Activated CD8-positive, alpha-beta memory T cell treated with anti-CD3 and anti-CD28 coated beads, Interleukin-2, amount 50 U/mL, for 24 hours (primary cell): ENCODE measurements around the gene SPATA3.
"Not testable (repeated sequence)": the region's sequence is repeated elsewhere in the genome, so short reads cannot be mapped to it uniquely, and the experiment has no call there.

Experiments
- DNase-seq: peaks from one replicate; pipeline ENCODE4 v3.0.0-alpha.2; 2020; ENCODE audit errors: extremely low read depth

The SPATA3 gene

DNA sequence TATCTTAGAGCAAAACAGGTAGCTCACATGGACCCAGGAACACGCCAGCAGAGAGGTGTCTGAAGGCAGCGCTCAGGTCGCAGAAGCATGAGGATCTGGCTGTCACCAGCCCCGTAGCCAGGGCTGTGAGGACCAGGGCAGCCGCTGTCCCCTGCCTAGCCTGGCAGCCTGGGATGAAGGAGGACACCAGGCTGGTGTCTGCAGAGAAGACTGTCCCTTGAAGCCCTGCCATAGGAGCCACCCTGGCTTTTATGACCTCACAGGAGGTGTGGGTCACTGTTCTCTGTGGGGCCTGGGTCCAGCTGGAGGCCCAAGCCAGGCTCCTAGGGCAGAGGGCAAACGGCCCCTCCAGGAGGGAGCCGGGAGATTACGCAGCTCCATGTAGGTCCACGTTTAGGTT, at the start of gene SPATA3:
TSS of gene SPATA3 (plus strand) at position 301 of the 400 bp plus-strand sequence. CDS start 113 bp downstream, outside the sequence.
- no peak for DNase-seq

DNA sequence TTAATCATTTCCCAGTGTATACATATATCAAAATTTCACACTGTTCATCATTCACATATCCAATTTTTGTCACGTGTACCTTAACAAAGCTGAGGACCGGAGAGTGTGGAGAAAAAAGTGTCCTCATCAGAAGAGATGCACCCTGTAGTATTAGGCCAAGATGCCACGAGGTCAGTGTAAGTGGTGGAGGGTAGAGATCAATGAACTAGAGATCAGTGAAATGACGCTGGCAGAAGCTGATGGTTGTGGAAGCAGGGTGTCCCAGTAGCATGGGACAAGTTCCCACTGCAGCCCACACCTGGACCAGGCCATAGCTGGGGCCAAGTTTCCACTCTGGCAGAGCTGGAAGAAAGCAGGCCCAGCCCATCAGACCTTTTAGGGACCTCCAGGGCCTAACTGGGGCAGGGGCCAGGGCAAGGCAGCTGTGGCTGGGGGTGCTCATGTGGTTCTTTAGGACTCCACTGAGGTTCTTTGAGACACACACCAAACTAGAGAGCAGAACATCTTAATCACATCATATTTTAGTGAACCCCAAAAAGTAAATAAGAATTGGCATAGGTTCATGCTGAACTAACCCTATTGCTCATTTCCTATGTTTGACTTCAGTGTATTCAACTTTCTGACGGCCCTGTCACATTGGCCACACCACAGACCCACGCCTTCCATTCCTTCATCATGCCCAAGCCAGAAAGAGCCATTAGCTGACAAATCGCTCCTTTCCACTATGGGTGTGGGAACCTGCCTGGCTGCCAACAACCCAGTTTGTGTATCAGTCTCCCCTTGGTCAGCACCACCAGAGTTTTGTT, 49.3 kb upstream of the SPATA3 start:
- no peak for DNase-seq

DNA sequence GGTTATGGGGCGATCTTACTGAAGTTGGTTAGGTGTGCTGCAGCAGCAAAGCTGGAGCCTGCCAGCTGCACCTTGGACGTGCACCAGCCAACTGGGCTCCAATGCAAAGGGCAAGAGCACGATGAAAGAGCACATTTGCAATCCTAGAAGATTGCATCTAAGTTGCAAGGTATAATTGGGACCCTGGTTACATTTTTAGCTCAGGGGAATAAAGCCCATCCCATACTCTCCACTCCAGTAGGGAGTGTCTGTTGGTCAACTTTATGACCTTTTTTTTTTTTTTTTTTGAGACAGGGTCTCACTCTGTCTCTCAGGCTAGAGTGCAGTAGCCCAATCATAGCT, 48.7 kb upstream of the SPATA3 start:
- no peak for DNase-seq

GRCh38 chr2:230947908-230948365, 48.0 kb upstream of the SPATA3 start:
- DNase-seq, result no peak

DNA sequence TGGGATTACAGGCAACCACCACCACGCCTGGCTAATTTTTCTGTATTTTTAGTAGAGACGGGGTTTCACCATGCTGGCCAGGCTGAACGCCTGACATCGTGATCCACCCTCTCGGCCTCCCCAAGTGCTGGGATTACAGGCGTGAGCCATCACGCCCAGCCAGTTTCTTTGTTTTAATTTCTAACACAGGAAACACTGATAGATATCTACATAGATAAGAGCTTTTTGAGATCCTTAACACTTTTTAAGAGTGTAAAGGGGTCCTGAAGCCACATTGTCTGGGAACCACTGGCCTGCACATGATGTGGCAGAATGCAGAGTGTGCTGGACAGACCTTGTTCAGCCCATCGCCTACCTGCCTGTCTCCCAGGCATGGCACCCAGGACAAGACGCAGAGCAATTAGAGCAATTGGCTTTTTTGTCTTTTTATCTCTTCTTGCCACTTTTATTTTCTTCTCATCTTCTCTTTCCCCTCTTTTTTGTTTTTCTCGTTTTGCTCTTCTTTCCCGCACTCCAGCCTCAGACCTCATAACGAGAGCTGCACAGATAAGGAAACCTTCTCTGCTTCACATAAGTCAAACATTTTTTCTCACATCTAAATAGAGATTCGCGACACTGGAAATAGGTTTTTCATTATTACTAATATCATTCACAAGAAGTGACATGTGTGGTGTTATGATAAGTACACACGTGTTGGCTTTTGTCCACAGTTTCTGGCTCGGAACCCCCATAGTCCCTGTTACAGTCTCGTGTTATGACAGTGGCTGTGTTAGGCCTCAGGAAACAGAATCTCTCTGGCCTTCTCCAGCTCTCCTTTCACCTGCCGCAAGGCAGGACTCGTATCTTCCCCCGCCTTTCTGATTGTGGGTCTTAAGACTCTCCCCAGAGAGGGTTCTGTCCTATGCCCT, 45.7 kb upstream of the SPATA3 start:
- DNase-seq, result no peak

DNA sequence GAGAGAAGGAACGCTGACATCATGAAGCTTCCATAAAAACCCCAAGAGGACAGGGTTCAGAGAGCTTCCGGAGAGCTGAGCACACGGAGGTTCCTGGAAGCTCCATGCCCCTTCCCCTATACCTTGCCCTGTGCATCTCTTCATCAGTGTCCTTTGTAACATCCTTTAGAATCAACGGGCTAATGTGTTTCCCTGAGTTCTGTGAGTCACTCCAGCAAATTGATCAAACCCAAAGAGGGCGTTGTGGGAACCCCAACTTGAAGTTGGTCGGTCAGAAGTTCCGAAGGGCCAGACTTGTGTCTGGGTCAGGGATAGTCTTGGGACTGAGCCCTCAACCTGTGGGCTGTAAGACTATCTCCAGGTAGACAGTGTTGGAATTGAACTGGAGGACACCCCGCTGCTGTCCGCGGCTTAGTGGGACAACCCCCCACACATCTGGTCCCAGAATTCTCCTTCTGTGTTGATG, 45.0 kb upstream of the SPATA3 start:
- no peak for DNase-seq

- DNase-seq, result no peak
Observed at GRCh38 chr2:230951396-230951795, 44.5 kb upstream of the SPATA3 start.

DNA sequence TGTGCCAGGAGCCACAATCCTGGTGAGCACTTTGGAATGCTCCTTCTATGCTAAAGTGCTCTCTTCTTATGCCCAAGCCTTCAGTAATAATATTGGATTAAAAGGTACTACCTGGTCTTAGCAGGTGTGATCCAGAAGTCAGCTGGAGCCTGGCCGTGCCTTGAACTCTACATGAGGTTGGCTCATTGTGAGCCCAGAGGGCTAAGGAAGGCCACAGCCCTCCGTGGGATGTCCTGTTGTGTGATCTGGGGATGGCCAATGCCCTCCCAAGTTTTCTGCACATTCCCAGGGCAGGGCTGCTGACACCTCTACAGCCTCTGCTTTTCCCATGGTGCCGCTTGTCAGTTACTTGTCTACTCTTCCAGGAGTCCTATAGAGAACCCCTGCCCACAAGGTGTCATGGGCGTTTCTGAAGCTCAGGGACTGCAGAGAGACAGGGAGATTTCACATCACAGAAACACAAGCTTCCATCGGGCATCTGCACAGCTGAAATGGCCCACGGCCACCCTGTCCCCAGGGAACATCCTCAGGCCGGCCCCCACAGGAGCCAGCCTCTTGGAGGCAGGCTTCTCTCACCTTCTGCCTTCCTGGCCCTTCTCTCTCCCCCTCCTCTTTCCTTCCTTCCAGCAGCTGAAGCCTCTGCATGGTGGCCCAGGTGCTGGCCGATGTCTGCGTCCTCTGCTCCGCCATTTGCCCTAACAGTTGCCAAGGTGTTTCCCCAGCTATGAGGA, 43.5 kb upstream of the SPATA3 start:
- DNase-seq, result no peak

GRCh38 chr2:230953845-230954244, 42.1 kb upstream of the SPATA3 start:
- DNase-seq, result no peak

DNA sequence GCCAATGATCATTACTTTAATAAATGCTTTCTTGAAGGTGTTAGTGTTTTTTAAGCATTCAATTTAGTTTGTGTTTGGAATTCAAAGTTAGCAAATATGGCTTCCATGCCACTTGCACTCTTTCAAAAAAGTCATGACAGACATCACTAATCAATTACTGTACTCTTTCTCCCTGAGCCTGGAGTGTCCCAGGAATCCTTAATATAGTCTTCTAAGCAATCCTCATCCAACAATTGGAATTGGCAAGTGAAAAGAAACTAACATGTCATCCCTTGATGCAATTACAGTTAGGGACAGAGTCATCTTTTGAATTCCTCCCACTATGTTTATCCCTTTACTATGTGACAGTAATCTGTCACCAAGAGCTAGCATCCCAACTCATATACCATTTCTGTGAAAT, 41.2 kb upstream of the SPATA3 start:
- no peak for DNase-seq

DNA sequence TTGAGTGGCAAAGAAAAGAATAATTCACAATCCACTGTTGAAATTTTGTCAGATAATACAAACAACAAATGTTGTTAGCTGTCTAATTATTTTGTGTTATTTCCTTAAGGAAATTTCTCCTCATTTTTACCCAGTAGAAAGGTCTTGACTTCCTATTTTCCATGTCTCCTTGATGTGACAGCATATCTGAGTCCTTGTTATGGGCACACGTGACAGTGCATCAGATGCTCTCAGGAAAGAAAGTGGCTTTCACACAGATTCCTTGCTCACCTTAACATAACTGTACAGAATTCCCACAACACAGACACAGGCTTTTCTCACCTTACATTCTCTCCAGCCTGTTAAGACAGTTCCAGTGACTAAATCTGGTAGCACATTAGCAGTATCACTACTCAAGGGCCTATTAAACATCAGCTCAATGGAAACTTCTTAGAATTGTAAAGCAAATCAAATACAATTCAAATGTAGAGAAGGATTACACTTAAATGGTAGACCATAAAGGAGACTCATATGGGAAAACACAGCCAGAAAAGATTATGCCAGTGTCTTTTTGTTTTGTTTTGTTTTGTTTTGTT, 40.7 kb upstream of the SPATA3 start:
- no peak for DNase-seq

DNA sequence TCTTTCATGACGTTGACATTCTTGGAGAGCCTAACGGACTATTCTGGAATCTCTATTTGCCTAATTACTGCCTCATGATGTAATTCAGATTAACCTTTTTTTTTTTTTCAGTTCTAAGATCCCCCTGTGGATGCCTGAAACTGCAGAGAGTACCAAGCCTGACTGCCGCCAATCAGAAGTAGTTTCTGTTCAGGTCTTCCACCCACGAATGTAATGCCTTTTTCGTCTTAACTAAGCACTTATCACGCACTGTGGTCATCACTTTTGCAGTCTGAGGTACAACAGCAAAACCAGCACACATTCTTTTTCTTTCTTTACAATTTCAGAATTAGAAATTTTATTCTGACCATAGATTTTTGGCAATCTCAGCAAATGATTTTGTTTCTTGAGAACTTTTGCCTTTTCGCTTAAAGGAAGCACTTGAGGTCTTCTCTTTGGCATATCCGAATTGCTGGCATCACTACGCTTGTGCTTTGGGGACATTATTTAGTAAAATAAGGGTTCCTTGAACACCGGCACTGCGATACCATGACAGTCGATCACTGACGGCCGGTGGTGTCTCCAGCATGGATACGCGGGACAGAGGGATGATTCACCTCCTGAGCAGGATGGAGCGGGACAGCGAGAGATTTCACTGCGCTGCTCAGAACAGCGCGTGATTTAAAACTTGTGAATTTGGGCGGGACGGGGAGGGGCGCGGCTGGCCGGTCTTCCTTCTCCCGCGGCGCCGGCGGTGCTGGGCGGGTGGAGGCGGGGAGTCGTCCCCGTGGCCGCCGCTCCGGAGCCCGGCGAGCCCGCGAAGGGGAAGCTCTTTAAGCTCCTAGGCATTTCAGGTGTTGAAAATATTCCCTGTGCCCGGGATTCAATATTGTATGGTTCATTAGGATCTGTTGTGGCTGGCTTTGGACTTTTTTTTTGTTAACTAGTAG, 38.8 kb upstream of the SPATA3 start:
- DNase-seq, result no peak

DNA sequence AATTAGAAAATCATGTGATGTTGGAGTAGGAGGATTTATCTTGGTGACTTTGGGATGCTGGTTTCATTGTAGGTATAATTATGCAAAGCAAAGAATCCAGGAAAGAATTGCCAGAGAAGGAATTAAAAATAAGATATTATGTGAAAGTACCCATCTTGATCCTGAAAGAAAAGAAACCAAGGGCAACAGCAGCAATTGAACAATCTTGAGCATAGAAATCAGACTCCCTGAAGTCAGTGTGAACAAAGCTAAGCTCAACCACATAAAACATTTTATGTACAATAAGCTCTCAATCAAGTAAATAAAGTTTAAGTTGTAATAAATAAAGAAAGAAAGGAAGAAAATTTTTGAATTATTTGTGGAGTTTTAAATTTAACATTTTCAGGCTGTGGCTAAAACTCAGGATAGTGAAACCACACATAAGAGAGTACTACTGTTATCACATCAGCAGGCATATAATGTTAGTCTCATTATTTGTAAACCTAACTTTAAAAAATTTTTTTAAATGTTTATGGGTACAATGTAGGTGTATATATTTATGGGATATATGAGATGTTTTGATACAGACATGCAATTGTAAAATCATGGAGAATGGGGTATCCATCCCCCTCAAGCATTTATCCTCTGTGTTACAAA, 38.0 kb upstream of the SPATA3 start:
- no peak for DNase-seq

- DNase-seq, result no peak
Observed at GRCh38 chr2:230958820-230959756, 36.8 kb upstream of the SPATA3 start.

DNA sequence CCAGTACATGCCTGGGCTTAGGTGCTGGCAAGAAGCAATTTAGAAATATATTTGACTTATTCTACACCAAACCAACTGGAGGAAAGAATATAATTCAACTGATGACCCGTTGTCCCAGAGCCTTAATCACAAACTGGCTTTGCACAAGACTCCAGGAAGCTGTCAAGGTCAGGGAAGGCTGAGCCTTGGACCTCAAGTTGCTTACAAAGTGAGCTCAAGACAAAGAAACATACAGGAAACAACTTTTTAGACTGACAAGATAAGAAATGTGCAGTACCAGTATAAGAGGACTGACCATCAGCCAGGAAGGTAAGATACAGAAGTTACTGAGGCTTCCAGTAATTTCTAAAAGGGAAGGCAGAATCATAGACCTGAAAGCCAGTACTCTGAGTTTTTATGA, 35.9 kb upstream of the SPATA3 start:
- no peak for DNase-seq

DNA sequence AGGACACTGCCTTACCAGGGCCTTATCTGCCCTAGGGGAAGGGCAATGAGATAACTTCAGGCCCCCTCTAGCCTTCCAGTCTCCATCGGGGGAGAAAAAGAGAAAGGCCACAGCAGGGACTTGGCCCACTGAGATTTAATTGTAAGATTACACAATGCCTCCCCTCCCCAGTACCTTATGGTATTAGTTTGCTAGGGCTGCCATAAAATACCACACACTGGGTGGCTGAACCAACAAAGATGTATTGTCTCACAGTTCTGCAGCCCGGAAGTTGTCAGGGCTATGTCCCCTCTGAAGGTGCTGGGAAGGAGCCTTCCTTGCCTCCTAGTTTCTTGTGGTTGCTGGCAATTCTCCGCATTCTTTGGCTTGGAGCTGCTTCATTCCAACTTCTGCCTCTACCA, 34.8 kb upstream of the SPATA3 start:
- no peak for DNase-seq

DNA sequence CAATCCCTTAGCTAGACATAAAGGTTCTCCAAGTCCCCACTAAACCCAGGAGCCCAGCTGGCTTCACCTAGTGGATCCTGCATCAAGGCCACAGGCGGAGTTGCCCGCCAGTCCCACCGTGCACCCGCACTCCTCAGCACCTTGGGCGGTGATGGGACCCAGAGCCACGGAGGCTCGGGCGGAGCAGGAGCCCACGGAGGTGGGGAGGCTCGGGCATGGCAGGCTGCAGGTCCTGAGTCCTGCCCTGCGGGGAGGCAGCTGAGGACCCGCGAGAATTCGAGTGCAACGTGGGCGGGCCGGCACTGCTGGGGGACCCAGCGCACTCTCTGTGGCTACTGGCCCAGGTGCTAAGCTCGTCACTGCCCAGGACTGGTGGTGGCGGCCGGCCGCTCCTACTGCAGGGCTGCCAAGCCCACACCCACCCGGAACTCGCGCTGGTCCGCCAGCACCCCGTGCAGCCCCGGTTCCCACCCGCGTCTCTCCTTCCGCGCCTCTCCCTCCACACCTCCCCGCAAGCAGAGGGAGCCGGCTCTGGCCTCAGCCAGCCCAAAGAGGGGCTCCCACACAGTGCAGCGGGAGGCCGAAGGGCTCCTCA, 31.7 kb upstream of the SPATA3 start:
- no peak for DNase-seq

DNA sequence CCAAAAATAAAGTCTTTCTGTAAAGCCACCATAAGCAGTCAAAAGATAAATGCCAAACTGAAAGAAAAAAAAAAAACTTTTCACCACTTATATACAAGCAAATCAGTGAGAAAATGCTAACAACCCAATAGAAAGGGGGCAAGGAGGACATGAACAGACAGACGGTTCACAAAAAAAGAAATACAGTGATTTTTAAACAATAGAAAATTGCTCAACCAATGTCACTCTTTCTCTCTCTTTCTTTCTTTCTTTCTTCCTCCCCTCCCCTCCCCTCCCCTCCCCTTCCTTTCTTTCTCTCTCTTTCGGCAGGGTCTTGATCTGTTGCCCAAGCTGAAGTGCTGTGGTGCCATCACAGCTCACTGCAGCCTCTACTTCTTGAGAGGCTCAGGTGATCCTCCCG, 28.8 kb upstream of the SPATA3 start:
- DNase-seq, result no peak

DNA sequence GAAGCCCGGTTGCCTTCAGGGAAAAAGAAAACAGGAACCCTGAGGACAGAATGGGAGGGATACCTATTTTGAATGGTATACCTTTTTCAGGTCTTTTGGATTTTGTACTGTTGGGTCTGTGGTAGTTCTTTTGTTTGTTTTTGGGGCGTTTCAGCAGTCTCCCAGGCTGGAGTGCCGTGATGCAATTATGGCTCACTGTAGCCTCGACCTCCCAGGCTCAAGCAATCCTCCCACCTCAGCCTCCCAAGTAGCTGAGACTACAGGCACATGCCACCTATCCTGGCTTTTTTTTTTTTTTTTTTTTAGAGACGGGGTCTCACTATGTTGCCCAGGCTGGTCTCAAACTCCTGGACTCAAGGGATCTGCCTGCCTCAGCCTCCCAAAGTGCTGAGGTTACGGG, 27.6 kb upstream of the SPATA3 start:
- not testable (repeated sequence) for DNase-seq
